Measurements from ENCODE around the gene PIP4P1. TPM values are rescaled to one million over a fixed set of nuclear protein-coding genes. Genes with fewer than 3 reads are reported as not detected.

The PIP4P1 gene
- total and polyA plus RNA-seq, 9 of the 15 experiments (the other 6 are each of a cell fraction or from before 2014, with no cell fraction given): 5.3 to 20.9 (median 10.7) TPM

DNA sequence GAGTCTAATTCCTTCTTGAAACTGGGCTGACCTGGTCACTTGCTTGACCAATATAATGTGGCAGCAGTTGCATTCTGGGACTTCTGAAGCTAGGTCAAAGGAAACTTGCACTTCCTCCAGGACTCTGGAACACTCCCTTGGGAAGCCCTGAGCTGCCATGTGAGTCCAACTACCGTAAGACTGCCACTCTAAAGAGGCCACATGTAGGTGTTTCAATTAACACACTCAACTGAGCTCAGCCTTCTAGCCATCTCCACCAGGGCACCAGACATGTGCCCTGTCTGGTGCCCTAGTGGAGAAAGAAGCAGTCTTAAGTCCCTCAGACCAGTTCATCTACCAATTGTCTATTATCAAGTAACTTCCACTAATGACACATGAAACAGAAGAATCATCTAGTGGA is 41.8 kb downstream of the PIP4P1 start (continued):
- TF ChIP-seq, protein P1, sequence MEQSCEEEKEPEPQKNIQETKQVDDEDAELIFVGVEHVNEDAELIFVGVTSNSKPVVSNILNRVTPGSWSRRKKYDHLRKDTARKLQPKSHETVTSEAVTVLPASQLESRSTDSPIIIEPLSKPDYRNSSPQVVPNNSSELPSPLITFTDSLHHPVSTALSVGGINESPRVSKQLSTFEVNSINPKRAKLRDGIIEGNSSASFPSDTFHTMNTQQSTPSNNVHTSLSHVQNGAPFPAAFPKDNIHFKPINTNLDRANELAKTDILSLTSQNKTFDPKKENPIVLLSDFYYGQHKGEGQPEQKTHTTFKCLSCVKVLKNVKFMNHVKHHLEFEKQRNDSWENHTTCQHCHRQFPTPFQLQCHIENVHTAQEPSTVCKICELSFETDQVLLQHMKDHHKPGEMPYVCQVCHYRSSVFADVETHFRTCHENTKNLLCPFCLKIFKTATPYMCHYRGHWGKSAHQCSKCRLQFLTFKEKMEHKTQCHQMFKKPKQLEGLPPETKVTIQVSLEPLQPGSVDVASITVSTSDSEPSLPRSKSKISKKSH (CRISPR knock-in tag; IDR thresholded peaks at IDR 0.05): no peak
- TF ChIP-seq FOXK2 (conservative IDR thresholded peaks at IDR 0.05 in 1 of 2, IDR thresholded peaks at IDR 0.05 in 1 of 2; ENCODE audit: low read depth in 2 of 2) (no peak), TAF7 (tag; IDR thresholded peaks at IDR 0.05) (no peak), MTA1 (IDR thresholded peaks at IDR 0.05; ENCODE audit: borderline replicate concordance) (no peak), E2F3 (CRISPR knock-in tag; IDR thresholded peaks at IDR 0.05) (no peak)

DNA sequence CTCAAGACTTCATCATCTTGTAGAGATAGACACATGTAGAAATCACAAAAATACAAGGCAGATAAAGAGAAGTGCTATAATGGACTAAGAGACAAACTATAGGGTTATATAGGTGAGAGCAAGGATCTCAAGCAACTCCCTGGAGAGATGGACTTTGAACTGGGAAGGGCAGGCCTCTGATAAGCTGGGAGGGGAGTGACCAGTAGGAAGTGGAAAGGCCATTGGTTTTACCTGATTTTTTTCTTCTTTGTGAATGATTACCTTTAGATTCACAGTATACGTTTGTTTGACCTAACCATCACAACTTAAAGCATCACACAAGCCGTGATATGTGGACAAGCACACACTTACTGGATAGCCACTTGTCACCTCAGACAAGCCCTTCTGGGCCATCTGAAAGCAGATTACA is 42.7 kb downstream of the PIP4P1 start:
- in situ Hi-C loops (cut with MboI): loop anchor here (10.0 kb wide), 1 partner anchor 186 kb away; no protein-coding TSS in a partner anchor
- no TSS peak for BruUV-seq (replicated peaks)
- Histone ChIP-seq H4K20me1 (replicated peaks; ENCODE audit: control insufficient read depth, insufficient read depth, low read length) (no peaks in the 10 kb centered on the region), H3K36me3 (ENCODE audit: control insufficient read depth, insufficient read depth, low read length) (no peaks in the 10 kb centered on the region), H3K4me3 (no peak overlapping the region), H3K4me2 (ENCODE audit: insufficient read depth, low read length) (no peak overlapping the region), H3K79me2 (ENCODE audit: control insufficient read depth, insufficient read depth, low read length) (no peaks in the 10 kb centered on the region), H3K9ac (ENCODE audit: insufficient read depth in 1 of 2, low read depth in 2 of 2, low read length in 2 of 2) (no peak overlapping the region), H3K9me1 (ENCODE audit: control insufficient read depth, insufficient read depth, low read length) (no peaks in the 10 kb centered on the region), H3K27me3 (ENCODE audit: control insufficient read depth in 2 of 2, insufficient read depth in 2 of 2, low read length in 2 of 2) (no peaks in the 10 kb centered on the region), H3K4me1 (replicated peaks in 1 of 2; ENCODE audit: control insufficient read depth in 2 of 2, insufficient read depth in 2 of 2, low read length in 2 of 2) (peaks cover under 1 to 13% of the 10 kb centered on the region in 2 experiments; a peak in 4 of 5 replicates), H3K27ac (ENCODE audit: extremely low read depth, low read depth, low read length) (no peak overlapping the region), H3K9me3 (replicated peaks; ENCODE audit: control insufficient read depth, insufficient read depth, low read depth, low read length) (no peaks in the 10 kb centered on the region), H2AFZ (ENCODE audit: low read depth, low read length) (no peak overlapping the region)
- 45% methylated on average over 2 of the region's 2 CpGs for WGBS (ENCODE audit: insufficient coverage, low coverage, missing lambda C conversion rate)
- intact Hi-C loops (cut with micrococcal nuclease): no loop called here
- CTCF ChIA-PET (ENCODE audit: low intra/inter-chr PET ratio): no interaction called here
- DNase-seq (ENCODE audit: extremely low read depth in 1 of 4, low spot score in 3 of 4) (no peak), FAIRE-seq (no peak), ATAC-seq (no peak)
- POLR2A ChIA-PET: no interaction called here
- TF ChIP-seq, protein P2, sequence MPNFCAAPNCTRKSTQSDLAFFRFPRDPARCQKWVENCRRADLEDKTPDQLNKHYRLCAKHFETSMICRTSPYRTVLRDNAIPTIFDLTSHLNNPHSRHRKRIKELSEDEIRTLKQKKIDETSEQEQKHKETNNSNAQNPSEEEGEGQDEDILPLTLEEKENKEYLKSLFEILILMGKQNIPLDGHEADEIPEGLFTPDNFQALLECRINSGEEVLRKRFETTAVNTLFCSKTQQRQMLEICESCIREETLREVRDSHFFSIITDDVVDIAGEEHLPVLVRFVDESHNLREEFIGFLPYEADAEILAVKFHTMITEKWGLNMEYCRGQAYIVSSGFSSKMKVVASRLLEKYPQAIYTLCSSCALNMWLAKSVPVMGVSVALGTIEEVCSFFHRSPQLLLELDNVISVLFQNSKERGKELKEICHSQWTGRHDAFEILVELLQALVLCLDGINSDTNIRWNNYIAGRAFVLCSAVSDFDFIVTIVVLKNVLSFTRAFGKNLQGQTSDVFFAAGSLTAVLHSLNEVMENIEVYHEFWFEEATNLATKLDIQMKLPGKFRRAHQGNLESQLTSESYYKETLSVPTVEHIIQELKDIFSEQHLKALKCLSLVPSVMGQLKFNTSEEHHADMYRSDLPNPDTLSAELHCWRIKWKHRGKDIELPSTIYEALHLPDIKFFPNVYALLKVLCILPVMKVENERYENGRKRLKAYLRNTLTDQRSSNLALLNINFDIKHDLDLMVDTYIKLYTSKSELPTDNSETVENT (CRISPR knock-in tag; IDR thresholded peaks at IDR 0.05): no peak
- TF ChIP-seq JUNB (CRISPR knock-in tag; conservative IDR thresholded peaks at IDR 0.05): no peak
- TF ChIP-seq, protein P3, sequence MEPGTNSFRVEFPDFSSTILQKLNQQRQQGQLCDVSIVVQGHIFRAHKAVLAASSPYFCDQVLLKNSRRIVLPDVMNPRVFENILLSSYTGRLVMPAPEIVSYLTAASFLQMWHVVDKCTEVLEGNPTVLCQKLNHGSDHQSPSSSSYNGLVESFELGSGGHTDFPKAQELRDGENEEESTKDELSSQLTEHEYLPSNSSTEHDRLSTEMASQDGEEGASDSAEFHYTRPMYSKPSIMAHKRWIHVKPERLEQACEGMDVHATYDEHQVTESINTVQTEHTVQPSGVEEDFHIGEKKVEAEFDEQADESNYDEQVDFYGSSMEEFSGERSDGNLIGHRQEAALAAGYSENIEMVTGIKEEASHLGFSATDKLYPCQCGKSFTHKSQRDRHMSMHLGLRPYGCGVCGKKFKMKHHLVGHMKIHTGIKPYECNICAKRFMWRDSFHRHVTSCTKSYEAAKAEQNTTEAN (CRISPR knock-in tag; IDR thresholded peaks at IDR 0.05): no peak
- TF ChIP-seq, protein P4, sequence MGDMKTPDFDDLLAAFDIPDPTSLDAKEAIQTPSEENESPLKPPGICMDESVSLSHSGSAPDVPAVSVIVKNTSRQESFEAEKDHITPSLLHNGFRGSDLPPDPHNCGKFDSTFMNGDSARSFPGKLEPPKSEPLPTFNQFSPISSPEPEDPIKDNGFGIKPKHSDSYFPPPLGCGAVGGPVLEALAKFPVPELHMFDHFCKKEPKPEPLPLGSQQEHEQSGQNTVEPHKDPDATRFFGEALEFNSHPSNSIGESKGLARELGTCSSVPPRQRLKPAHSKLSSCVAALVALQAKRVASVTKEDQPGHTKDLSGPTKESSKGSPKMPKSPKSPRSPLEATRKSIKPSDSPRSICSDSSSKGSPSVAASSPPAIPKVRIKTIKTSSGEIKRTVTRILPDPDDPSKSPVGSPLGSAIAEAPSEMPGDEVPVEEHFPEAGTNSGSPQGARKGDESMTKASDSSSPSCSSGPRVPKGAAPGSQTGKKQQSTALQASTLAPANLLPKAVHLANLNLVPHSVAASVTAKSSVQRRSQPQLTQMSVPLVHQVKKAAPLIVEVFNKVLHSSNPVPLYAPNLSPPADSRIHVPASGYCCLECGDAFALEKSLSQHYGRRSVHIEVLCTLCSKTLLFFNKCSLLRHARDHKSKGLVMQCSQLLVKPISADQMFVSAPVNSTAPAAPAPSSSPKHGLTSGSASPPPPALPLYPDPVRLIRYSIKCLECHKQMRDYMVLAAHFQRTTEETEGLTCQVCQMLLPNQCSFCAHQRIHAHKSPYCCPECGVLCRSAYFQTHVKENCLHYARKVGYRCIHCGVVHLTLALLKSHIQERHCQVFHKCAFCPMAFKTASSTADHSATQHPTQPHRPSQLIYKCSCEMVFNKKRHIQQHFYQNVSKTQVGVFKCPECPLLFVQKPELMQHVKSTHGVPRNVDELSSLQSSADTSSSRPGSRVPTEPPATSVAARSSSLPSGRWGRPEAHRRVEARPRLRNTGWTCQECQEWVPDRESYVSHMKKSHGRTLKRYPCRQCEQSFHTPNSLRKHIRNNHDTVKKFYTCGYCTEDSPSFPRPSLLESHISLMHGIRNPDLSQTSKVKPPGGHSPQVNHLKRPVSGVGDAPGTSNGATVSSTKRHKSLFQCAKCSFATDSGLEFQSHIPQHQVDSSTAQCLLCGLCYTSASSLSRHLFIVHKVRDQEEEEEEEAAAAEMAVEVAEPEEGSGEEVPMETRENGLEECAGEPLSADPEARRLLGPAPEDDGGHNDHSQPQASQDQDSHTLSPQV (IDR thresholded peaks at IDR 0.05): no peak
